ENCODE measurements around the gene COX4I2. TPM values are rescaled to one million over a fixed set of nuclear protein-coding genes. Genes with fewer than 3 reads are reported as not detected.
"Not testable (repeated sequence)": the region's sequence is repeated elsewhere in the genome, so short reads cannot be mapped to it uniquely, and the experiment has no call there.

COX4I2 gene
- total RNA-seq, 1 donor from 2014 or later, result not detected

DNA sequence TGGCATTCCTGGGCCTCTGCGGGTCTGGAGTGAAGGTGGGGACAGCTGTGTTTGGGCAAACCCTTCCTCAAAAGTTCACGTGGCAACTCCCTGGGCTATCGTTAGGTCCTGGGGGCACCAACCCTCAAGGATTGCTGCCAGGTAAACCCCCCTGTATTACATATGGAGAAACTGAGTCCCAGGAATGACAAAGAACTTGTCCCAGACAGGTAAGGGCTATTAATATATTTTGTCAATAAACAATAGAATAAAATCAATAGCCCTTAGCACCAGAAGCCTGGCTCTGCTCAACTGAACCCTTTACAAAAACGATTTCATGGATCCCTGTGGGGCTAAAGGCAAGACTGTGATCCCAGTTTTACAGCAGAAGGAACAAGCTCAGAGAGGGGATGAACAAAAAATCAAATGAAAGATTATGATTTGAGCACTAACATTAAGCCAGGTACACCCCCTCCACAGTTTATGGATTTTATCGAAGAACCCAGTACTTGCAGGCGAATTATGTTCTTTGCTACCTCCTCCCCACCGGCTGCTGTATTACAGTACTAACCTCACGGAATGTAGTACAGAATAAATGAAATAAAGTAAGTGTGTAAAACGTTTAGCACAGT lies 30.0 kb upstream of the COX4I2 start:
- DNase-seq (ENCODE audit: low read depth in 2 of 2), result peak; percentile 54 to 55

DNA sequence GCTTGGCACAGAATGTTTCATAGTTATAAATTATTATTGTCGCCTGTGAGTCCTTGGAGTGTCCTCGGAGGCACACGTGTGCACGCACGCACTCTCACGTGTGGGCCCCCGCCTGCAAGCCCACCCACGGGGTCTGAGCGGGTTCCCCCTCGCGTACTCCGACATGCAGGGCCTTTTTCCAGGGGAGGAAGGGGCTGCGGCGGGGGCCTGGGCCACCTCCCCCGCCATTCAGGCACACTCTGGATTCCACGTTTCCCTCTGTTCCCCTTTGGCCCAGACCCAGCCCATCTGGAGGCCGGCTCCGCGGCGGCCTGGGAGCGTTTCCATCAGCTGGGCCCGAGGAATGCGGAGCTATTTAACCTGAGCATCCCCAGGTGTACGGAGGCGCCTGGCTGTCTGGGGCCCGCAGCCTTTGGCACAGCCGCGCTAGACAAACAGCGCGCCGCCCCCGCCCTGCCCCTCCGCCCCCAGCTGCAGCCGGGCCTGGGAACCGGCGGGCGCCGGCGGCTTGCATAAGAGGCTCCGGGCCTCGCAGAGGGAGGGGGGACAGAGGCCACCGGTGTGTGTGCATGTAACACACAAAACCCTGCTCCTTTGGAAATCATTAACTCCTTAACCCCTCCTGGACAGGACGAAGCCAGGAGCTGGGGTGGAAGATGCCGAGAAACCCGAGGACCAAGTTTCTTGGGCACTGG lies 29.3 kb upstream of the COX4I2 start:
- peak; percentile 94 for DNase-seq (ENCODE audit: low read depth in 2 of 2)

DNA sequence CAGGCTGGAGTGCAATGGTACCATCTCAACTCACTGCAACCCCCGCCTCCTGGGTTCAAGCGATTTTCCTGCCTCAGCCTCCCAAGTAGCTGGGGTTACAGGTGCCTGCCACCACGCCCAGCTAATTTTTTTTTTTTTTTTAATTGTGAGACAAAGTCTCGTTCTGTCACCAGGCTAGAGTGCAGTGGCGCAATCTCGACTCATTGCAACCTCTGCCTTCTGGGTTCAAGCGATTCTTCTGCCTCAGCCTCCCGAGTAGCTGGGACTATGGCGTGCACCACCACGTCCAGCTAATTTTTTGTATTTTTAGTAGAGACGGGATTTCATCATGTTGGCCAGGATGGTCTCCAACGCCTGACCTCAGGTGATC lies 25.5 kb upstream of the COX4I2 start:
- DNase-seq (ENCODE audit: low read depth in 2 of 2), result not testable (repeated sequence)

DNA sequence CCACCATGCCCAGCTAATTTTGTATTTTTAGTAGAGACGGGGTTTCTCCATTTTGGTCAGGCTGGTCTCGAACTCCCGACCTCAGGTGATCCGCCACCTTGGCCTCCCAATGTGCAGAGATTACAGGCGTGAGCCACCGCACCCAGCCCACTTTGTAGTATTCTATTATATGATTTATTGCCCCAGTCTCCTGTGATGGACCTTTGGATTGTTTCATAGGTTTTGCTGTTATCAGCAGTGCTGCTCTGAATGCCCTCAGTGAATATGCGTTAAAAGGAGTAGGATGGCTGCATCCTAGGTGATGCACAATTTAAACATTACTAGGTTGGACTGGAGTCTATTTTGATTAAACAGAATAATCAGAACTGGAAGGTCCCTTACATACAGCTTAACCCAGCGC lies 22.3 kb upstream of the COX4I2 start:
- DNase-seq (ENCODE audit: low read depth in 2 of 2), result no peak

DNA sequence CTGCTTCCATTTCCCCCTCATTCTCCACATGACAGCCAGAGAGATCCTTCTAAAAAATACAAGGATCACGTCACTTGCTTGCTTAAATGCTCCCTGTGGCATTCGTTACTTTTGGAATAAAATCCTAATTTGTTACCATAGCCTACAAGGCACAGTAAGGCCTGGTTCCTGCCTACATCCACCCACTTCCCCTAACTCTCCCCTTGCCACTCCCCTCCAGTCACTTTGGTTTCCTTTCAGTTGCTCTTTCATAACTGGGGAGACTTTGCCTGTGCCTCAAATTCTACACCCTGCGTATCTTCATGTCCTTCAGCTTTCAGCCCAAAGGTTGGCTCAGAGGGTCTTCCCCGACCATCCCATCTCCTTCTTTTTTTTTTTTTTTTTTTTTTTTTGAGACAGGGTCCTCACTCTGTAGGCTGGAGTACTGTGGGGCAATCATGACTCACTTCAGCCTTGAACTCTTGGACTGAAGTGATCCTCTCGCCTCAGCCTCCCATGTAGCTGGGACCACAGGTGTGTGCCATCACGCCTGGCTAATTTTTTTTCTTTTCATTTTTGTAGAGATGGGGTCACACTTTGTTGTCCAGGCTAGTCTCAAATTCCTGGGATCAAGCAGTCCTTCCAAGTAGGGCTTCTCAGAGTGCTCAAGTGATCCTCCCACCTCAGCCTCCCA lies 20.1 kb upstream of the COX4I2 start:
- DNase-seq (ENCODE audit: low read depth in 2 of 2), result no peak

DNA sequence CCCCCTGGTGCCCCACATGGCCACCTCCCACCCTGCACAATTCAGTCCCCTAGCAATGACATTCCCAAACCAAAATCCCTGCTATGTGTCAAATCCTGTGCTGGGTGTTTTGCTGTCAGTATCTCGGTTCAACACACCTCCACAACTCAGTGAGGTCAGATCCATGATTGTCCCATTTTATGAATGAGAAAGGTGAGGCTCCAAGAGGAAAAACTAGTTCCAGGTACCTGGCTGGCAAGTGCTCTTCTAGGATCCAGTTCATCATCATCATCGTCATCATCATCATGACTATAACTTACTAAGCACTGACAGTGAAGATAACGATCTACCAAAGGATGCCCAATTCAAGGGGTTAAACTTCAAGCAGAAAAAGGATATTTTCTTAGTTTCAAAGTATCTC lies 17.5 kb upstream of the COX4I2 start:
- no peak for DNase-seq (ENCODE audit: low read depth in 2 of 2)

DNA sequence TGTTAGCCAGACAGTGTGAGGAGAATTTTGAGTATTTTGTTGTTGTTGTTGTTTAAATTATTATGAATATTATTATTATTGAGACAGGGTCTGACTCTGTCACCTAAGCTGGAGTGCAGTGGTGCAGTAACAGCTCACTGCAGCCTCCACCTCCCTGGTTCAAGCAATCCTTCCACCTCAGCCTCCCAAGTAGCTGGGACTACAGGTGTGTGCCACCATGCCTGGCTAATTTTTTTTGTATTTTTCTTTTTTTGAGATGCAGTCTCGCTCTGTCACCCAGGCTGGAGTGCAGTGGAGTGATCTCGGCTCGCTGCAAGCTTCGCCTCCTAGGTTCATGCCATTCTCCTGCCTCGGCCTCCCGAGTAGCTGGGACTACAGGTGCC lies 14.6 kb upstream of the COX4I2 start:
- DNase-seq (ENCODE audit: low read depth in 2 of 2), result not testable (repeated sequence)

DNA sequence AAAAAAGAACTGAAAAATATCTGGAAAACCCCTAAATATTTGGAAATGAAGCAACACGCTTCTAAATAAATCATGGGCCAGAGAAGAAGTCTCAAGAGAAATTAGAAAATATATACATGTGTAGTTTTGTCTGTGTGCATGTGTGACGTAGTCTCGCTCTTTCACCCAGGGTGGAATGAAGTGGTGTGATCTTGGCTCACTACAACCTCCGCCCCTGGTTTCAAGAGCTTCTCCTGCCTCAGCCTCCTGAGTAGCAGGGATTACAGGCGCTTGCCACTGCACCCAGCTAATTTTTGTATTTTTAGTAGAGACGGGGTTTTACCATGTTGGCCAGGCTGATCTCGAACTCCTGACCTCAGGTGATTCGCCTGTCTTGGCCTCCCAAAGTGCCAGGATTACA lies 11.2 kb upstream of the COX4I2 start:
- DNase-seq (ENCODE audit: low read depth in 2 of 2), result not testable (repeated sequence)

DNA sequence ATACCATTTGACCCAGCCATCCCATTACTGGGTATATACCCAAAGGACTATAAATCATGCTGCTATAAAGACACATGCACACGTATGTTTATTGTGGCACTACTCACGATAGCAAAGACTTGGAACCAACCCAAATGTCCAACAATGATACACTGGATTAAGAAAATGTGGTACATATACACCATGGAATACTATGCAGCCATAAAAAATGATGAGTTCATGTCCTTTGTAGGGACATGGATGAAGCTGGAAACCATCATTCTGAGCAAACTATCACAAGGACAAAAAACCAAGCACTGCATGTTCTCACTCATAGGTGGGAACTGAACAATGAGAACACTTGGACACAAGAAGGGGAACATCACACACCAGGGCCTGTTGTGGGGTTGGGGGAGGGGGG lies 9.7 kb upstream of the COX4I2 start:
- DNase-seq (ENCODE audit: low read depth in 2 of 2), result not testable (repeated sequence)

DNA sequence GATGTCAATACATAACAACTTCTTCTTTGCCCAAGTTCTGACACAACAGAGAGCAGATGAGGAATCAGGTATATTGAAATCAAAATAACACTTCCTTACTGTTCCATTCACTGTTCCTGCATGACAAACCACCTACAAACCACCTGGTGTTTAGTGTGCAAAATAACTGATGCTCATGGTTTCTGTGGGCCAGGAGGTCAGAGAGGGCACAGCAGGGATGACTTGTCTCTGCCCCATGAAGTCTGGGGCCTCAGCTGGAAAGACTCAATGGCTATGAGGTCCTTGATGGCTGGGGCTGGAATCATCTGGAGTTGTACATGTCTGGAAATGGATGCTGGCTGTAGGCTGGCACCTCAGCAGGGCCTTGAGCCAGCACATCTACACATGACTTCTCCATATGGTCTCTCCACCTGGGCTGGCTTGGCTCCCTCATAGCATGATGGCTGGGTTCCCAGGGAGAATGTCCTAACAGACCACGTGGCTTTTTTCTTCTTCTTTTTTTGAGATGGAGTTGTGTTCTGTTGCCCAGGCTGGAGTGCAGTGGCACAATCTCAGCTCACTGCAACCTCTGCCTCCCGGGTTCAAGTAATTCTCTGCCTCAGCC lies 7.4 kb upstream of the COX4I2 start:
- no peak for DNase-seq (ENCODE audit: low read depth in 2 of 2)

DNA sequence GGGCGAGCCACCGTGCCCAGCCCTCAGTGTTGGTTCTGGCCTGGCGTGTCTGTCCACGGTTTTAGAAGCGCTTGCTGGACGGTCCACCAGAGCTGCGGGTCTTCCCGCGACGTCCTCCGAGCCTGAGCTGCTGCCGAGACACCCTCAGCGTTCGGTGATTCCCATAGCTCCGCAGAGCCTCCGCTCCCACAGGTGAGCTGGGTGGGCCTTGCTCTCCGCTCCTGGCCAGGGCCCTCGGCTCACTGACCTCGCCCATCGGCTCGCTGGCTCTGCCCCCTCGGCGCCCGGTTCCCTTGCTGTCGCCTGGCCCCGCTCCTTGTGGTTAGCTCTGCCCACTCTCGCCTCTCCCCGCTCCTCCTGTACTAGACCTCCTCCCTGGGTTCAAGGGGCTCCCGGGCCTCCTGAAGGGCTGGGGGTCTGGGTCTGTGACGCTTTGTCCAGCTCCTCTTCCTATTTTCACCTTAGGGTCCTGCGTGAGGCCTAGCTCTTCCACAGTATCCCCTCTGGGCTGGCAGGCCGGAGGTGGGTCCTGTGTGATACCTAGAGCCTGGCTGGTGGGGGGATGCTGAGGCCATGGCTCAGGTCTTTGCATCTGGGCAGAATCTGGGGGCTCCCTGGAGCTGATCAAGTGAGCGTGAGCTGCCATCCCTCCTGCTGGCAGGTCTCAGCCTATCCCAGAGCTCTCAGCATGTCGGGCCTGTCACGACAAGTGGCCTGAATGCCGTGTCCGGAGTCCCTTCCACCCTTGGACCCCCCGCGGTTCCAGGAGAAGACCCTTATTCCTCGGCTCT lies 5.0 kb upstream of the COX4I2 start:
- no peak for DNase-seq (ENCODE audit: low read depth in 2 of 2)

DNA sequence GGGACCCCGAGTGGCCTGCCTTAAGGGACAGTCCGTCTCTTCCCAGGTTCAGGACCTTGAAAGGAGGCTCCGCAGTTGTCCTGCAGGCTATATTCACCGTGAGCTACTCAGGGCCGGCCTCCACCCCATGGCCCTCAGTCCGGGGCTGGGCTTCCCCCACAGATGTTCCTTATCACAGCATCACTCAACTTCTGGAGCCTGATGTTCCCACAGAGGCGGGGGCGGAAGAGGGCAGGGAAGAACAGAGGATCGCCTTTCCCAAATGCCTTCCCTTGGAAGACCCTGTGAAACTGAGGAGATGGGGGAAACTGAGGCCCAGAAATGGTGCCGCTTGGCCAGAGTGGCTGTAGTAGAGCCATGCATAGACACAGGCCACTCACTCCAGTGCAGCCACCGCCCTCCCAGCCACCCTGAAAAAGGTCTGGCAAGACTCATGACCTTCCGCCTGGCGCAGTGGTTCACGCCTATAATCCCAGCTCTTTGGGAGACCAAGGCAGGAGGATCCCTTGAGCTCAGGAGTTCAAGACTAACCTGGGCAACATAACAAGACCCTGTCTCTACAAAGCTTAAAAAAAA lies 4.3 kb upstream of the COX4I2 start:
- DNase-seq (ENCODE audit: low read depth in 2 of 2), result no peak

DNA sequence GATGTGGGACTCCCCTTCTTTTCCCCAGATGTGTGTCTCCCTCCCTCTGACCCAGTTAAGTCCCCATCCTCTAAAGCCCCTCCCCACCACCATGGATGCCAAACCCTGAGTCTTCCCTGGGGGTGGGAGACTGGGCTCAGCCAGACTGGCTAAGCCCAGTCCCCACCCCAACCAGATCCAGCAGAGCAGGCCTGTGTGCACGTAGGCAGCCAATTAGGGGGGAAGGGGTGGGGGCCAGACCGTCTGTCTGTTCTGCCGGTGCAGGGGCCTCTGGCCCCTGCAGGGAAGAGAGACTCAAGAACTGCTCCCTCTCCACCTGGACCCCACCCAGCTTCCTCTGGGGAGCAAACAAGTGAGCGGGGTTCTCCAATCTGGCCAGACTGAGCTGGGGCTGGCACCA lies 605 bp downstream of the COX4I2 start:
- no peak for DNase-seq (ENCODE audit: low read depth in 2 of 2)

DNA sequence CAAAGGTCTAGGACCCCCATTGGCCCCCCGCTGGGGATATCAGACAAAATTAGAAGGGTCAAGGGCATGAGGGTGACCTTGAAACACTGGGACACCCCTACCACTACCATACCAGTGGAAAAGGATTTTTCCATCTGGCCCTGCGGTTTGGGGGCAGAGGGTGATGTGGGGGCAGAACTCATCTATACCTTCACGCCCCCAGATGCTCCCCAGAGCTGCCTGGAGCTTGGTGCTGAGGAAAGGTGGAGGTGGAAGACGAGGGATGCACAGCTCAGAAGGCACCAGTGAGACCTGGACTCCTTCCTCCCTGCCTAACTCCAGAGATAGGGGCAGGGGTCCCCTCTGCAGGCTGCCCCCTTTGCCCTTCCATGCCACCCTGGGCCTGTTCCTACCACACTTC lies 1.1 kb downstream of the COX4I2 start:
- no peak for DNase-seq (ENCODE audit: low read depth in 2 of 2)

DNA sequence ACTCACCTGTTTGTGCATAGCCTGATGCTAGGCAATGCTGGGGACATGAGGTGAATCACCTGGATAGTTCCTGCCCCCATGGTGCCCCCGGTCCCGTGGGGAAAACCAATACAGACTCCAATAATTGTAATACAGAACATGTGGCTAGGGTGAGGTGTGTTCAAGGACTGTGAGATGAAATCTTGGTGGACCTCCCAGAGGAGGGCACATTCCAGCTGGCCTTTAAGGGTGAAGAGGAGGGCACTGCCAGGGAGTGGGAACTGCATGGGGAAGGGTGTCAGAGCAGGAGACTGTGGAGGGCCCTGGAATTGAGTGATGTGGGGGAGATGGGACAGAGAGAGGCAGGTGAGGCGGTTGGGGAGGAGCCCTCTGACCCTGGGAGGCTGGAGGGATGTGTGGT lies 2.5 kb downstream of the COX4I2 start:
- DNase-seq (ENCODE audit: low read depth in 2 of 2), result no peak

DNA sequence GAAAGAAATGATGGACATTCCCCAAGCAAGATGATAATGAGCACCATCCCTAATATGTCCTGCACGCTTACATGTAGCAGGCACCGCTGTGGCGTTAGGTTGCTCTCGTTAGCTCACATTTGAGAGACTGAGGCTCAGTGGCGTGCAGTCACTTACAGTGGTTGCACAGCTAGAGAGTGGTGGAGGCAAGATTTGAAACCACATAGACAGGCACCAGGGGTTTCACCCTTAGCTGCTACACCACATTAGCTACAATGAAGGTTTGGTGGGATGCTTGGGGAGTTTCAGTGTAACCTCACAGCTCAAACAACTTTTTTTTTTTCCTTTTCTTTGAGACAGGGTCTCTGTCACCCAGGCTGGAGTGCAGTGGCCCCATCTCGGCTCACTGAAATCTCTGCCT lies 3.7 kb downstream of the COX4I2 start:
- DNase-seq (ENCODE audit: low read depth in 2 of 2), result no peak

DNA sequence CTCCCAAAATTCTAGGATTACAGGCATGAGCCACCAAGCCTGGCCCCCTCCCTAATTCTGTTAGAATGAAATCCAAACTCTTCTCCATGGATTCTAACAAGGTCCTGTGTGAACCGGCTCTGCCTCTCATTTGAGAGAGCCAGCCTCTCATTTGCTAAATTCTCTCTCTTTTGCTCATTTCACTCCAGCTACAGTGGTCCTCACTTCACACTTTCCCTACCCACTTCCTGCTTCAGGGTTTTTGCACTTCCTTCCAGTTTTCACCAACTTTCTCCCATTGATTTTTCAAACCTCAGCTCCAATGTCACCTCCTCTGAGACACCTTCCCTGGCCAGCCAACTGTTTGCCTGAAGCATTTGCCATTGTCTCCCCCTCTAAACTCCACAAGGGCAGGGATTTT lies 5.1 kb downstream of the COX4I2 start:
- DNase-seq (ENCODE audit: low read depth in 2 of 2), result no peak

DNA sequence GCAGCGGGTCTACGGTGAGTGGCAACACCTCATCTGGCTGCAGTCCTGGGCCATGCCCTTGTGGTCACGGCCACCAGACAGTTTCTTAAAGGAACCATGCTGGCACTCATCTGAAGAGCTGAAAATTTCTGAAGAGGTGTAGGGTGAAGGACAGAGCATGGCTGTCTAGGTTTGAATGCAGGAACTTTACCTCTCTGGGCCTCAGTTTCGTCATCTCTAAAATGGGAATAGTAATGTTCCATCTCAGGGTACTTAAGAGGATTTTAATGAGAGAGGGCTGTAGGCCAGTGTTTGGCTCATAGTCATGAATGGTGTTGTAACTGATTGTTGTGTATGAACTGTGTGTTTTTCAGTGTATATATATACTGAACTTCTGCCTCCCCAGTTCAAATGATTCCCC lies 5.8 kb downstream of the COX4I2 start:
- DNase-seq (ENCODE audit: low read depth in 2 of 2), result no peak

DNA sequence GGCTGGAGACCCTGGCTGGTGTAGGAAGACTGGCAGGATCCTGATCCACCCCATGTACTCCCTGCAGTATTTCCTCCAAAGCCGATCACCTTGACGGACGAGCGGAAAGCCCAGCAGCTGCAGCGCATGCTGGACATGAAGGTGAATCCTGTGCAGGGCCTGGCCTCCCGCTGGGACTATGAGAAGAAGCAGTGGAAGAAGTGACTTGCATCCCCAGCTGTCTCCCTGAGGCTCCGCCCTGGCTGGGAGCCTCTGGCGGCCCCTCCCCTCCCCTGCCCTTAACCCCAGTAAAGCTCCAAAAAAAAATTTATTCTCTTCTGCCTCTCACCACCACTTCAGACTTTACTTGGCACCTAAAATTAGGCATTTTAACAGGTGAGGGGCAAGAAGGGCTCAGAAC lies 7.0 kb downstream of the COX4I2 start:
- DNase-seq (ENCODE audit: low read depth in 2 of 2), result no peak

DNA sequence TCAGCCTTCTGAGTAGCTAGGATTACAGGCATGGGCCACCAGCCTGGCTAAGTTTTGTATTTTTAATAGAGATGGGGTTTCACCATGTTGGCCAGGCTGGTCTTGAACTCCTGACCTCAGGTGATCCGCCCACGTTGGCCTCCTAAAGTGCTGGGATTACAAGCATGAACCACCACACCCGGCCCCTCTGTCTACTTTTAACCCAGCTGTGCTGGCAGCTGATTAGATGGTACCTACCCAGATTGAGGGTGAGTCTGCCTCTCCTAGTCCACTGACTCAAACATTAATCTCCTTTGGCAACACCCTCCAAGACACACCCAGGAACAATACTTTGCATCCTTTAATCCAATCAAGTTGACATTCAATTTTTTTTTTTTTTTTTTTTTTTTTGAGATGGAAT lies 10.4 kb downstream of the COX4I2 start:
- DNase-seq (ENCODE audit: low read depth in 2 of 2), result not testable (repeated sequence)

DNA sequence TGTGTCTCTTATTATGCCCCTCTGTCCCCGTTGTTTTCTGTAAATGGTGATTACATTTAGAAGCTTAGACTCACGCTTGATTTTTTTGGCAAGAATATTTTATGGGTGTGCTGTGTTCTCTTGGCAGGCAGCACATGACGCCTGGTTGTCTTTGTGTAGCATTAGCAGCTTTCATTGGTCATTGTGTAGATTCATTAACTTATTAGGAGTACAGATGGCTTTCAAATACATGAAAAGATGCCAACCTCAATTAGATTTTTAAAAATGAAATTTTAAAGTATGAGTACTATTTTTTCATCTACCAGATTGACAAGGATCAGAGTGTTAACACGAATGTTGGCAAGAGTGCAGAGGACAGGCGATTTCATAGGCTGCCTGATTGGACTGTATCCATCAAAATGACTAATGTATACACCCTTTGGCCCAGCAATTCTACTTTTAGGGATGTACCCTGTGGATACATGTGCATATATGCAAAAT lies 15.2 kb downstream of the COX4I2 start:
- DNase-seq (ENCODE audit: low read depth in 2 of 2), result peak; percentile 29 to 32
